Astrocyte of the spinal cord (primary cell): ENCODE data around the gene SPOP.

ENCODE experiments used
- DNase-seq: peaks from one replicate; pipeline ENCODE4 v3.0.0; 2011; ENCODE audit warnings: low read depth, low spot score
- H3K4me3 ChIP-seq: 2 replicates; pipeline ENCODE4 v1.5.1; 2011; ENCODE audit warnings: low read depth, mild to moderate bottlenecking, low read length, moderate library complexity
- CTCF ChIP-seq: IDR thresholded peaks from 2 replicates; pipeline ENCODE4 v1.5.1; 2012; ENCODE audit warnings: low read depth, mild to moderate bottlenecking, low read length, inconsistent platforms
- in situ Hi-C: cut with HindIII; loops from 2 replicates; pipeline ENCODE4 v1.10.0; 2017; ENCODE audit warnings: low sequenced_read_pairs

Gene SPOP

DNA sequence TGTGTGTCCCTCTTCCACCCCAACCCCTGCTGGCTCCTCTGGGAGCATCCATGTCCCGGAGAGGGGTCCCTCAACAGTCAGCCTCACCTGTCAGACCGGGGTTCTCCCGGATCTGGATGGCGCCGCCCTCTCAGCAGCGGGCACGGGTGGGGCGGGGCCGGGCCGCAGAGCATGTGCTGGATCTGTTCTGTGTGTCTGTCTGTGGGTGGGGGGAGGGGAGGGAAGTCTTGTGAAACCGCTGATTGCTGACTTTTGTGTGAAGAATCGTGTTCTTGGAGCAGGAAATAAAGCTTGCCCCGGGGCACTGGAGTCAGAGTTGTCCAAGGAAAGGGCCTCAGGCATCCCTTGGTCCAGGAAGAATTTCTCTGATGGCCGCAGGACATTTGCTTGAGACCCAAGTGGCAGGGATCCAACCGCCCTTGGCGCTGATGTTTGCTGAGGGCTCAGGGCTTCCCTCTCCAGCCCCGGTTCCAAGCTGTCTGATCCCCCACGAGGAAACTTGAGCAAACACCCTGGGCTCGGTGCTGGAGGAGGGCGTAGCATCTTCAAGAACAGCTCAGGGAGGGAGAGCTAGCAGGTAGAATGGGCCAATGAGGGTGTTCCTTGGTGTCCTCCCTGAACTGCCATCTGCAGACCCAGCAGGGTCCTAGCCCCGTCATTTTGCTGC lies 97.7 kb downstream of the SPOP start:
- in situ Hi-C loops, result no loop called here
- TF ChIP-seq CTCF, result no peak
- no peak overlapping the region for H3K4me3 ChIP-seq
- DNase-seq, result no peak

- in situ Hi-C loops, result no loop called here
- no peak for DNase-seq
- no peak overlapping the region for H3K4me3 ChIP-seq
- no peak for TF ChIP-seq CTCF
These were observed 98.4 kb downstream of the SPOP start for GRCh38 chr17:49579522-49579921.

GRCh38 chr17:49578952-49579500 lies 98.9 kb downstream of the SPOP start:
- TF ChIP-seq CTCF, result no peak
- no peak for DNase-seq
- in situ Hi-C loops, result no loop called here

GRCh38 chr17:49578414-49578813 lies 99.5 kb downstream of the SPOP start:
- no peak for DNase-seq
- in situ Hi-C loops, result no loop called here
- no peak overlapping the region for H3K4me3 ChIP-seq
- TF ChIP-seq CTCF, result no peak

More at GRCh38 chr17:49578952-49579500, 98.9 kb downstream of the SPOP start:
- no peak overlapping the region for H3K4me3 ChIP-seq

DNA sequence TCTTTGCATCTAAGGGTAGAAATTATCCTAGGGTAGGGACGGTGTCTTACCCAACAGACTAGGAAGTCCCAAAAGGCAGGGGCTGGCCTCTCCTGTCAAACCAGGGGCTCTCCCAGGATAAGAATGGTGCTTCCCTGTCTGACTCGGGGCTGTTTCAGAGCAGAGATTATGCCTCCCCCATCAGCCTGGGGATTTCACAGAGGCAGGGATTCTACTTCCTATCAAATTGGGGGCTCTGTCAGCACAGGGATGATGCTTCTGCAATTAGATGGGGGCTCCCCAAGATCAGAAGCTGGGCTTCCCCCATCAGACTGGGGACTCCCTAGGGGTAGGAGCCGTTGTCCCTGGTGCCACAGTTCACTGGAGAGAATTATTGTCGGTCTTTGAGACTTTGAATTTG lies 99.9 kb downstream of the SPOP start:
- DNase-seq, result no peak
- TF ChIP-seq CTCF, result no peak
- H3K4me3 ChIP-seq, result no peak overlapping the region
- in situ Hi-C loops, result no loop called here

DNA sequence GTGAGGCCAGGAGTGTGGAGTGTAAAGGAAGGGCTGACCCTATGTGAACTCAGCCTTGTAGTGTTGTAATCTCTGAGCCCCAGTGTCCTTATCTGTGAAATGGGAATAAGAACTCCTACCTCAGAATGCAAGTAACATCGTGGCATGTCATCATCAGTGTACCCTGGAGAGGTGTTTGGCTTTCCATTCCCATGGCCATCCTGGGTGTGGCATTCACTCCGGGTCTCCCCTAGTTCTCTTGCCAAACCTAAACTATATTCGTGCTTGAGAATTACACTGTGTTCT lies 100.3 kb downstream of the SPOP start:
- no peak for TF ChIP-seq CTCF
- no peak for DNase-seq
- in situ Hi-C loops, result no loop called here
- H3K4me3 ChIP-seq, result no peak overlapping the region
